Lung microvascular endothelial cell (primary cell): ENCODE measurements around the gene TRIM46. TPM values are rescaled to one million over a fixed set of nuclear protein-coding genes. Genes with fewer than 3 reads are reported as not detected.
"Not testable (repeated sequence)": the region's sequence is repeated elsewhere in the genome, so short reads cannot be mapped to it uniquely, and the experiment has no call there.

ENCODE experiments used
- DNase-seq, 2 donors: peaks; one replicate each; pipeline versions ENCODE4 v3.0.0 to v3.0.0-alpha.2; 2010; ENCODE audit warnings: low read depth in 2 of 2
- total RNA-seq: library from RNA; depleted of rRNA; stranded (reverse); fragments of >200 nt; gene quantifications from 2 replicates; pipeline ENCODE4 v1.2.1, GENCODE V29; 2014

Gene TRIM46
- total RNA-seq, 1 donor from 2014 or later, result 1.2 TPM

DNA sequence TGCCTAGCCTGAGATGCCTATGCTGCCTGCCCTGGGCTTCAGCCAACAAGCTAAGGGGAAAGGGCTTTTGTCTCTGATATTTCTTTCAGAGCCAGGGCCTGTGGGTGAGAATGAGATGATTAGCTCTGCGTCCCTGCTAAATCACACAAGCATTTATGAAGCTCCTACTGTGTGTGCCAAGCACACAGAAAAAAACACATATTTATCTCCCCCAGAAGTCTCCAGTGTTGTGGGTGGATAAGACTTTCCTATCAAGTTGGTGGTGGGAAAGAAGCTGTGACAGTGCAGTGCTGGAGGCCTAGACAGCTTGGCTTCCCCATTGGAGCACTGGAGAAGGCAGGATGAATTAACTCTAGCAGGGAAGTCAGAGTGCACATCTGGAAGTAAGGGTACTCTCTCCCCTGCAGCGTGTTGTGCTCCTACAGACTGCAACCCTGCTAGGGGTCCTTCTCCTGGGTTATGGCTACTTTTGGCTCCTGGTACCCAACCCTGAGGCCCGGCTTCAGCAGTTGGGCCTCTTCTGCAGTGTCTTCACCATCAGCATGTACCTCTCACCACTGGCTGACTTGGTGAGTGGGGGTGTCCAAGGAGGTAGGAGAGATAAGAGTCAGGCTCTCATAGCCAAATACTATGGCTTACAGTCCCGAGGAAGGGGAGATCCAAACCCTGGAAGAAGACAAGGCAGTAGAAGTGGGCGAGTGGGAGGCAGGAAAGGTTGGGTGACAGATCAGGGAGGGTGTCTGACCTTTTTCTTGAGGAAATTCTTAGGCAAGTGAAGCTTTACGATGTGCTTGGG, 36.3 kb upstream of the TRIM46 start:
- no peak for DNase-seq

DNA sequence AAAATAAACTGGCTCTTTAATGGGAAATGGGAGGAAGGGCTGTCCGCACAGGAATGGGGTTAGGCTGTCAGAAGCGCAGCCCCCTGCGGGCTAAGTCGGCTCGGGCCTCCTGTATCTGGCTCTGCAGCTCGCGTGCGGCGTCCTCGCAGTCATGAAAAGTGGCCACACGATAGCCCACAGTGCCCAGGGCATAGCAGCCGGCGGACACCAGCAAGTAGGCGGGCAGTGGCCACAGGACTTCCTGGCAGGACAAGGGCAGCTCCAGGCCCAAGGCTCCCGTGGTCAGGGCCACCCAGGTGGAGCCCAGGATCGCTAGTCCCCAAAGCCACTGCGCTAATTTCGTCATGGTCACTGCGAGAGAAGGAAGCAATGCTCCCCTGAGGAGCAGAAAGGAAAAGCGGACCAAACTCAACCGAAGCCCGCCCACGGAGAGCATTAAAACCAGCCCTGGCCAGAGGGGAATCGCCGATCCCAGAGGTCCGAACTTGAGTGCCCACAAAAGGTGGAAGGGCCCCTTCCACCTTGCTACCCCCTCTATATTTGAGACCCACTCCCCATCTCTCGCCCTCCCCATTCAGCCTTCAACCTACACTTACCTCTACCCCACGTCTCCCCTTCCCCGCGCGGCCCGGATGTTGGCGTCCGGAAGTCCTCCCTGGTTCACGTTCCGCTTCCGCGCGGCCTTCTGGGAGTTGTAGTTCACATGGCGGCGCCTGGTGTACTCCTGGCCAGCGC, 33.6 kb upstream of the TRIM46 start, which contains the start of gene DPM3:
TSS of gene DPM3 (minus strand) at position 637 of the 735 bp plus-strand sequence. CDS start at position 346, 291 bp downstream.
- DNase-seq, result peak; percentile 82 to 88

DNA sequence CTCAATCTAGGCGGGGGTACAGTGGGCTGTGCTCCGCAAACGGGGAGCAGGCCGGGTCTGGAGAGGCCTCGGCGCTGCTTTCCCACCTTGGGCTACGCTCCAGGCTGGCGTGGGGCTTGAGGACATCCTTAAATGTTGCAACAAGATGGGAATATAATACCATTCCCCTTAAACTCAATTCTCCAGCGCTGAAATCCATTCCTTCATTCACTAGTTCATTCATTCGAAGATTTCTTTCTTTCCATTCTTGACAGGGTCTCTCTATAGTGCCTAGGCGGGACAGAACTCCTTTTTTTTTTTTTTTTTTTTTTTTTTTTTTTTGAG, 33.1 kb upstream of the TRIM46 start:
- DNase-seq, result no peak

DNA sequence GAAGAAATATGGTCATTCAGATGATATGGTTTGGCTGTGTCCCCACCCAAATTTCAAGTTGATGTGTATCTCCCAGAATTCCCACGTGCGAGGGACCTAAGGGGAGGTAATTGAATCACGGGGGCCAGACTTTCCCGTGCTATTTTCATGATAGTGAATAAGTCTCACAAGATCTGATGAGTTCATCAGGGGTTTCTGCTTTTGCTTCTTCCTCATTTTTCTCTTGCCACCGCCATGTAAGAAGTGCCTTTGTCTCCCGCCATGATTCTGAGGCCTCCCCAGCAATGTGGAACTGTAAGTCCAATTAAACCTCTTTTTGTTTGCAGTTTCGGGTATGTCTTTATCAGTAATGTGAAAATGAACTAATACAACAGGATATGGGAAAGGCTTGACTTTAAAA, 31.9 kb upstream of the TRIM46 start:
- DNase-seq, result no peak

DNA sequence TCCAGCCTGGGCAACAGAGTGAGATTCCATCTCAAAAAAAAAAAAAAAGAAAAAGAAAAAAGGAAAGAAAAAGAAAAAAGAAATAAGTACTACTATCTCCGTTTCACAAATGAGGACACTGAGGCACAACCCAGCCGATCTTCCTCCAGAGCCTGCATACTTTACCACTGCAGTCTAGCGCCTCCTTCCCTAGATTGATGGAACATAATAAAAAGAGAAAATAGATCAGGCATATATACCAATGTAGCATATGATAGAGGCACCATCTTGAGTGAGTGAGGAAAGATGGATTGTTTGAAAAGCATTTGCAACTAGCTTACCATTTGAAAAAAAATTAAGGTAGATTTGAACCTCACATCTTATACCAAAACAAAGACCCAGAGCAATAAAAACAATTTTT, 28.2 kb upstream of the TRIM46 start:
- no peak for DNase-seq

DNA sequence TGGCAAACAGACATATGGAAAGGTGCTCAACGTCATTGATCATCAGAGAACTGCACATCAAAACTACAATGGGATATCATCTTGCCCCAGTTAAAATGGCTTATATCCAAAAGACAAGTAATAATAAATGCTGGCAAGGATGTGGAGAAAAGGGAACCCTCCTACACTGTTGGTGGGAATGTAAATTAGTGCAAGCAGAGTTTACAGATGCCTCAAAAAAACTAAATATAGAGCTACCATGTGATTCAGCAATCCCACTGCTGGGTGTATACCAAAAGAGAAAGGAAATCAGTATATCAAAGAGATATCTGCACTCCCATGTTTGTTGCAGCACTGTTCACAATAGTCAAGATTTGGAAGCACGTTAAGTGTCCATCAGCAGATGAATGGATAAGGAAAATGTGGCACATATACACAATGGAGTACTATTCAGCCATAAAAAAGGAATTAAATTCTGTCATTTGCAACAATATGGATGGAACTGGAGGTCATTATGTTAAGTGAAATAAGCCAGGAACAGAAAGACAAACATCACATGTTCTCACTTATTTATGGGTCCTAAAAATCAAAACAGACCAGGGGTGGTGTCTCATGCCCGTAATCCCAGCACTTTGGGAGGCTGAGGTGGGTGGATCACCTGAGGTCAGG, 17.5 kb upstream of the TRIM46 start:
- not testable (repeated sequence) for DNase-seq

DNA sequence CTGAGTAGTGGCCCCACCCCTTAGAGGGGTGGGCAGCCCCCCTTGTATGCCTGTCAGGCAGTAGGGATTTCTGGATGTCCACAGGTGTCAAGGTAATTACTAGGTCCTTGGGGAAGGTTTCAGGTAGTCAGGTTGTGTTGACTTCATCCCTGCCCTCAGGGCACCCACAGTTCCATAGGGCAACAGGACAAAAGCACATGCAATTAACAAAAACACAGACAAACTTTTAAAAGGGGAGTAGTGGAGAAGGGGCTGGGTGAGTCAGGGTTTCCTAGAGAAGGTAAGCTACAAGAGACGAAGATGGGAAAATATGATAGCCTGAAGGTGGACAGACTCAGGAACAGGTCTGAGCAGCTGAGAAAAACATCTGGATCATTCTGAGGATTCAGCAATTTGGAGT, 14.7 kb upstream of the TRIM46 start:
- DNase-seq, result no peak

DNA sequence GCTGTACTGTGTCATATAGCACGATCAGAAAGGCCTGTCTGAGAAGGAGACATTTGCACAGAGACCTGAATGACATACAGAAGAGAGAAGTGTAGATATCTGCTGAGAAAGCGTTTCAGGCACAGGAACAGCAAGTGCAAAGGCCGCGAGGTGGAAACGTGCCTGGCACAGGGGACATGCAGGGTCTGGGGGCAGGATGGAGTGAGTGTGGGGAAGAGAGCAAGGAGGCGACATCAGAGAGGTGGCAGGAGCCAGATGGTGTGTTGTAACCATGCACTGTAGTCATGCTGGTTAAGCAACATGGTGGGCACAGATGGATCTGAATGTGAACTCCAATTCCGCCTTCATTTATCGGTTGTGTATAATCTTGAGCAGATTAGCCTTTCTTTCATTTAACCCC, 13.5 kb upstream of the TRIM46 start:
- DNase-seq, result no peak

DNA sequence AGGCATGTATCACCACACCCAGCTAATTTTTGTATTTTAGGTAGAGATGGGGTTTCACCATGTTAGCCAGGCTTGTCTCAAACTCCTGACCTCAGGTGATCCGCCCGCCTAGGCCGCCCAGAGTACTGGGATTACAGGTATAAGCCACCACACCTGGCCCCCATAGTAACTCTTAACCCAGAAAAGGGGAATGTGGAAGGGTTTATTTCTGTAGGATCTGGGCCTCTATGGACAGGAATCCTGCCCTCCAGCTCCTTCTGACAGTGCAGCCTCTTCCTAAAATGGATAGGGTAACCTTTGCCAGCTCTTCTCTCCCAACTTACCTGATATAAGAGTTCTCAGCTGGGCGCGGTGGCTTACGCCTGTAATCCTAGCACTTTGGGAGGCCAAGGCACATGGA, 11.0 kb upstream of the TRIM46 start:
- not testable (repeated sequence) for DNase-seq

DNA sequence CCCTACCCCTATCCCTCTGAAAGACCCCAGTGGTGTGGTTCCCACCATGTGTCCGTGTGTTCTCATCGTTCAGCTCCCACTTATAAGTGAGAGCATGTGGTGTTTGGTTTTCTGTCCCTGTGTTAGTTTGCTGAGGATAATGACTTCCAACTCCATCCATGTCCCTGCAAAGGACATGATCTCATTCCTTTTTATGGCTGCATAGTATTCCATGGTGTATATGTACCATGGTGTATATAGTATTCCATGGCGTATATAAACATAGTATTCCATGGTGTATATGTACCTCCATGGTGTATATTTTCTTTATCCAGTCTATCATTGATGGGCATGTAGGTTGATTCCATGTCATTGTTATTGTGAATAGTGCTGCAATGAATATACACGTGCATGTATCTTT, 9.9 kb upstream of the TRIM46 start:
- not testable (repeated sequence) for DNase-seq

DNA sequence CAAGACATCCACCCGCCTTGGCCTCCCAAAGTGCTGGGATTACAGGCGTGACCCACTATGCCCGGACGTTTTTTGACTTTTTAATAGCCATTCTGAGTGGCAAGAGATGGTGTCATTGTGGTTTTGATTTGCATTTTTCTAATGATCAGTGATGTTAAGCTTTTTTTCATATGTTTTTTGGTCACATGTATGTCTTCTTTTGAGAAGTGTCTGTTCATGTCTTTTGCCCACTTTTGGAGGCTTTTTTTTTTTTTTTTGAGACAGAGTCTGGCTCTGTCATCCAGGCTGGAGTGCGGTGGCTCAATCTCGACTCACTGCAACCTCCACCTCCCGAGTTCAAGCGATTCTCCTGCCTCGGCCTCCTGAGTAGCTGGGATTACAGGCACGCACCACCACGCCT, 9.0 kb upstream of the TRIM46 start:
- not testable (repeated sequence) for DNase-seq

DNA sequence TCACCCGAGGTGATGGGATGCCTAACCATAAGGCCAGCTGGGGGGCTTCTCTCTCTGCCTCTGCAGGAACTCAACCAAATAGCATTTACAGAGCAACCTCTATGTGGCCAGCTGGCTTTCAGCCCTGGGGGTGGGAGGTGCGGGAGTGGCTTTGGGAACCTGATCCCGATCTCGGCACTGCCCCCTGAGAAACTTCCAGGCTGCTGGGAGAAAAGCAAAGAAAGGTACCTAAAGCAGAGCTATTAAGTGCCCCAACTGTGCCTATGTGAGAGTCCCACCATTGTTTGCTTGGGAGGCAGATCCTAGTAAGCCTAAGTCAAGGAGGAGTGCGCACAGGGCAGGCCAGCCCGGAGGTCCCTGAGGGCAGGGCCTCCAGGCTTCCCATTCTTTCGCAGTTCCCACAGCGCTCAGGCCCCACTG, 7.6 kb upstream of the TRIM46 start:
- peak in 1 of 2 donors; percentile 62 for DNase-seq

DNA sequence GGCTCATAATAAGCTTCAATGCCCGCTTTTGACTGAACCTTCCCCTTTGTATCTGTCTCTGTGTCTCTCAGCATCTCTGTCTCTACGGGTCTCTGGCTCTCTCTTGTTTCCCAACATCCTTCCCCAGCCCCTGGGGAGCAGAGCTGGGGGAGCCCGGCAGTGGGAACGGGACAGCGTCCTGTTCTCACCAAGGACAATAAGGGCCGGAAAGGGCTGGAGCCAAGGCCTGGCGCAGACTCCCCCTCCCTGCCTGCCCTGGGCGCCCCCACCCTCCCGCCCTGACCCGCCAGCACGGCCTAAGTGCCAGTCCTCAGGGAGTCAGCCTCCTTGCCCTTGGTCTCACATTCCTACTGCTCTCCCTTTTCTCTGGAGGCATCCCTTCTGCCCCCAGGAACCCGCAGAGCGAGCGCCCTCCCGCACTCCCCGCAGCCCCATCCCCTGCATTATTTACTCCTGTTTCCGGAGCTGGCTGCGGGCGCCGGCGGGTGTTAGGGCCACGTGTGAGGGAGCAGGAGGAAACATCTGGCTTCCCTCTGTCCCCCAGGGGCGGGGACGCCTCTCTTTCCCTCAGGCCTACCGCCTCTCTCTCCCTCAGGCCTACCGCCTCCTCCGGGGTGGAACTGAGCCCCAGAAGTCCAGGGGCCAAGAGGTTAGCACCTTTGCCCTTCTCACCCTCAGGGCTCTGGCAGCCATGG, 7.0 kb upstream of the TRIM46 start:
- DNase-seq, result peak; percentile 90 to 97

DNA sequence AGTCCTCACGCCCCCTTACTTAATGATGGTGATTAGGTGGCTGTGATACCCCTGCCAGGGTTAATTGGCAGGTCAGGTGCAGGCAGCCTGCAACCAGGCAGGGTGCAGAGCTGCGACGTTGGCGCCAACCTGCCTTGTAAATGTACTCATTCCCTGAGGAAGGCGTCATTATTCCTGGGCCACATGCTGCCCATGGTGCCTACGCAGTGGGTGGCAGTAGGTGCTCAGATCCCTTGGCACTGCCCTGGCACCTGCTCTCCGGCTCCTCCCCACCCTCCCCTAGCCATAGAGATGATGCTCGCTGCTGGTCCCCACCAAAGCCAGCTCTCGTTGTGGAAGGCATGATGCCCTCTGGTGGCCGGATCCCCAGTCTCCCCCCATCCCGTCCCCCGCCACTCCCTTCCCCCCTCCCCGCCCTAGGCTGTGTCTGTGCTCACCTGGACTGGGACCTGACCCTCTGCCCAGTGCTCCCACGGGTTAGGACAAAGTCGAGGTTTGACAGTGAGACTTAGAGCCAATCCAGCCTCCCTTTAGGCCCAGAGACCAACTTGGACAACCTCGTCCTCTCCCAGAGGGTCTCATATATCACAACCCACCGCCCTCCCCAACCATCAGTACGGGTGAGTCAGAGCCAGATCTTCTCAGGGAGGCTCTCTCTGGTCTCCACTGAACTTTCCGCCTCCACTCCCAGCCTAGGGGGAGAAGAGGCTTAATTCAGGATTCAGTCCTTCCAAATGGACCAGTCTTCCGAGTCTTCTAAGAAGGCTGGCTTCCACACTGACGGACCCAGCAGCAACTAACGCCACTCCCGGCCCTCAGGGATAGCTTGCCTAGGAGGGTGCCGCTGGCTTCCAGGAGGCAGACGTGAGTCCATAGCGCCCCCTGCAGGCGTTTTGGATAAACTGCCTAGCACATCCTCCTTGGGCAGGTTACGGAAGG, 6.2 kb upstream of the TRIM46 start:
- peak; percentile 93 for DNase-seq

DNA sequence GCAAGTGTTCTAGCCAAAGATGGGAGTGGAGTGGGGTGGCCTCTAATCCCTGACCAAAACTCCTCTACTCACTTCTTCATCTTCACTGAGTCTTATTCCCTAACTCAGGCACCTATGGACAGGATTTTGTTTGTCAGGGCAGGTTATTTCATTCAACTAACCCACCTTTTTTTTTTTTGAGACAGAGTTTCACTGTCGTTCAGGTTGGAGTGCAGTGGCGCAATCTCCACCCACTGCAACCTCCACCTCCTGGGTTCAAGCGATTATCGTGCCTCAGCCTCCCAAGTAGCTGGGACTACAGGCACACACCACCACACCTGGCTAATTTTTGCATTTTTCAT, 5.6 kb upstream of the TRIM46 start:
- DNase-seq, result not testable (repeated sequence)

DNA sequence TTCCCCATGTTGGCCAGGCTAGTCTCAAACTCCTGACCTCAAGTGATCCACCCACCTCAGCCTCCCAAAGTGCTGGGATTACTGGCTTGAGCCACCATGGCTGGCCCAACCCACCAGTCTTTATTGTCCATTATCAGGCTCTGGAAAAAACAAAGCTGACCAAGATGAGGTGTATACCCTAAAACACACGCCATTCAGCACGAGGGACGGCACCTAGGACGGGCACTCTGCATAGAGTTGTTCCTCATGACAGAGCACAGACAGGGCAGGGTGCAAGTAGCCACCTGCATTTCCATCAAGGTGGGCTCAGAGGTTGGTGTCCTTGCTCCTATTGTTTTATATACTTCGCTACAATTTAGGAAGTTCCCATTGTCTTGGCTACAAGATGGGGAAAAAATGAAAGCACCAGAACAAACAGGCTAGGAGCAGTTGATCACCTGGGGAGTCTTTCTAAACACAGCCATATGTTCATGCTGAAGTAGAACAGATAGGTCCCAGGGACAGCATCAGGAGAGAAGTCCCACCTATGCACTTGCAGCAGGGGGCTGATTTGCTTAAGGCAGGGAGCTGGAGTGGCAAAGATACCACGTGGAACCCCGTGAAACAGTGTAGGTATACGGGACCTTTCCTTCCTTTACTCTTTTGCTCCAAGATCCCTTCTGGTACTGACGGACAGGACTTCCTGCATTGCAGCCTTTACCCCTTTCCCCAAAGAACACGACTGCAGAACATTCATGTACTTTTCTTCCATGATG, 5.0 kb upstream of the TRIM46 start:
- DNase-seq, result no peak

DNA sequence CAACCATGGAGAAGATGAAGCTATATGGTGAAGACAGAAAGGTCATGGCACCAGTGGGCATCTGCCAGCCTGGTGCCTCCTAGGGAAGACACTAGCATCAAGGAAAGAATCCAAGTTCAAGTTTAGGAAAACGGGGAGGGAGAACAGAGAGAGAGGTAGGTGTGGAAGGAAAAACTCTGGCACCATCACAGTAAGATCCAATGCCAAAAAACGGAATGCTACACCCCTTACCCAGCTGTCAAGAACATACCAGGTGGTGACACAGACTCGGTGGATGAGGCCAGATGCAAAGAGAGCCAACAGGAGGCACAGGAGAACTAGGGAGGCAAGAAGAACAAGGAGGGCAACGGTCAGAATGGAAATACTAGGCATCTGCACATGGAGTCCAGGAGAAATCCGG, 4.1 kb upstream of the TRIM46 start:
- DNase-seq, result no peak

DNA sequence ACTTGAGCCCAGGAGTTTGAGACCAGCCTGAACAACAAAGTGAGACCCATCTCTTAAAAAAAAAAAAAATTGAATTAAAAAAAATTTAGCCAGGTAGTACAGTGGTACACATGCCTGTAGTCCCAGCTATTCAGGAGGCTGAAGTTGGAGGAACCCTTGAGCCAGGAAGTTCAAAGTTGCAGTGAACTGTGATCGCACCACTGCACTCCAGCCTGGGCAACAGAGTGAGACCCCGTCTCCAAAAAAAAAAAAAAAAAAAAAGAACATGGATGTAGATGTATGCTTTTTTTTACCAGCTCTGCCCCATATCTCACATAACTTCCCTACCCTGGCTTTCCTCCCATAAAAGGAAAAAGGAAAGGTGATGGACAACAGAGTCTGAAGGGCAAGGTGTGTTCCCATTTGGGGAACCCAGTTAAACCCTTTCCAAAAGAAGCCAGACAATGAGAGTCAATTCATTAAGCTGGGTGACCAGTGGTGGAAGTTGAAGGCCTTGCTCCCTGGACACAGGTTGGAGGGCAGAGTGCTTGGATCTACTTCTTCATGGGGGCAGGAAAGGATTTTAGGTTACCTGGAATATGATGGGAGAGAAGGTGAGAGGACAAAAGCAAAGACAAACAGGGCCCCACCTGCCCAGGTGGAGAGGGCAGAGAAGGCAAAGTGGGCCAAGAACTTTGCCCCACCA, 3.4 kb upstream of the TRIM46 start:
- no peak for DNase-seq

DNA sequence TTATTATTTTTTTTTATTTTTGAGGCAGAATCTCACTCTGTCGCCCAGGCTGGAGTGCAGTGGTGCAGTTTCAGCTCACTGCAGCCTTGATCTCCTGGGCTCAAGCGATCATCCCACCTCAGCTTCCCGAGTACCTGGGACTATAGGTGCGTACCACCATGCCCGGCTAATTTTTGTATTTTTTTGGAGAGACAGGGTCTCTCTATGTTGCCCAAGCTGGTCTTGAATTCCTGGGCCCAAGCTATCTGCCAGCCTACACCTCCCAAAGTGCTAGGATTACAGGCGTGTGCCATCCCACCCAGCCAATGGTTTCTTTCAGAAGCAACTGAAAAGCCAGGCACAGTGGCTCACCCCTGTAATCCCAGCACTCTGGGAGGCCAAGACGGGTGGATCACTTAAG, 2.8 kb upstream of the TRIM46 start:
- no peak for DNase-seq
